Measurements from ENCODE around the gene TET2. TPM values are rescaled to one million over a fixed set of nuclear protein-coding genes. Genes with fewer than 3 reads are reported as not detected.

TET2 gene
- total RNA-seq, 2 donors from 2014 or later: 12.0 to 15.5 TPM

- Mint-ChIP-seq H3K27ac (no peak overlapping the region), H3K9me3 (no peaks in the 10 kb centered on the region), H3K4me3 (no peak overlapping the region), H3K4me1 (no peaks in the 10 kb centered on the region), H3K36me3 (ENCODE audit: low read depth) (peaks cover 4% of the 10 kb centered on the region), H3K27me3 (ENCODE audit: insufficient read depth) (no peaks in the 10 kb centered on the region)
- no peak for TF ChIP-seq CTCF (conservative IDR thresholded peaks at IDR 0.05)
- no peaks in the 10 kb centered on the region for H3K4me1 ChIP-seq (ENCODE audit: control insufficient read depth, insufficient read depth, low read length)
- no peaks in the 10 kb centered on the region for H3K27me3 ChIP-seq (ENCODE audit: control insufficient read depth, insufficient read depth, low read length, poor library complexity, severe bottlenecking)
- 94% methylated on average over 1 of the region's 1 CpG; no CpG with 5 or more reads in 1 of the 2 experiments for WGBS, 2 experiments (ENCODE audit: insufficient coverage in 1 of 2, insufficient read length in 1 of 2)
- no peak overlapping the region for H3K9ac ChIP-seq (ENCODE audit: extremely low read depth, low read length, poor library complexity, severe bottlenecking)
- H3K9me3 ChIP-seq (ENCODE audit: control insufficient read depth, low read length): no peaks in the 10 kb centered on the region
- no peak overlapping the region for H3K27ac ChIP-seq (ENCODE audit: low read depth, low read length)
- no peak overlapping the region for H3K4me3 ChIP-seq (ENCODE audit: low read length)
- DNase-seq: no peak
- peaks cover 9% of the 10 kb centered on the region for H3K36me3 ChIP-seq (ENCODE audit: control insufficient read depth, insufficient read depth, low read length)
These were observed 83.6 kb downstream of the TET2 start for GRCh38 chr4:105230287-105230686.

- no peaks in the 10 kb centered on the region for H3K4me1 ChIP-seq (ENCODE audit: control insufficient read depth, insufficient read depth, low read length)
- H3K9ac ChIP-seq (ENCODE audit: extremely low read depth, low read length, poor library complexity, severe bottlenecking): no peak overlapping the region
- H3K4me1 Mint-ChIP-seq: no peaks in the 10 kb centered on the region
- peaks cover 17% of the 10 kb centered on the region for H3K36me3 Mint-ChIP-seq (ENCODE audit: low read depth)
- no peaks in the 10 kb centered on the region for H3K27me3 ChIP-seq (ENCODE audit: control insufficient read depth, insufficient read depth, low read length, poor library complexity, severe bottlenecking)
- H3K27ac Mint-ChIP-seq: no peak overlapping the region
- H3K4me3 ChIP-seq (ENCODE audit: low read length): no peak overlapping the region
- H3K9me3 ChIP-seq (ENCODE audit: control insufficient read depth, low read length): no peaks in the 10 kb centered on the region
- 94% methylated on average over 4 of the region's 4 CpGs; no CpG with 5 or more reads in 1 of the 2 experiments for WGBS, 2 experiments (ENCODE audit: insufficient coverage in 1 of 2, insufficient read length in 1 of 2)
- no peak for TF ChIP-seq CTCF (conservative IDR thresholded peaks at IDR 0.05)
- no peaks in the 10 kb centered on the region for H3K27me3 Mint-ChIP-seq (ENCODE audit: insufficient read depth)
- H3K36me3 ChIP-seq (ENCODE audit: control insufficient read depth, insufficient read depth, low read length): peaks cover 16% of the 10 kb centered on the region
- no peak for DNase-seq
- no peak overlapping the region for H3K4me3 Mint-ChIP-seq
- H3K27ac ChIP-seq (ENCODE audit: low read depth, low read length): no peak overlapping the region
- H3K9me3 Mint-ChIP-seq: no peaks in the 10 kb centered on the region
These were observed 85.7 kb downstream of the TET2 start for GRCh38 chr4:105232374-105232773.

- Histone ChIP-seq H3K27me3 (ENCODE audit: control insufficient read depth, insufficient read depth, low read length, poor library complexity, severe bottlenecking) (no peaks in the 10 kb centered on the region), H3K27ac (ENCODE audit: low read depth, low read length) (no peak overlapping the region), H3K9ac (ENCODE audit: extremely low read depth, low read length, poor library complexity, severe bottlenecking) (no peak overlapping the region), H3K9me3 (ENCODE audit: control insufficient read depth, low read length) (no peaks in the 10 kb centered on the region), H3K36me3 (ENCODE audit: control insufficient read depth, insufficient read depth, low read length) (peaks cover 16% of the 10 kb centered on the region), H3K4me1 (ENCODE audit: control insufficient read depth, insufficient read depth, low read length) (no peaks in the 10 kb centered on the region), H3K4me3 (ENCODE audit: low read length) (no peak overlapping the region)
- Mint-ChIP-seq H3K27ac (no peak overlapping the region), H3K27me3 (ENCODE audit: insufficient read depth) (no peaks in the 10 kb centered on the region), H3K36me3 (ENCODE audit: low read depth) (peaks cover 17% of the 10 kb centered on the region), H3K4me1 (no peaks in the 10 kb centered on the region), H3K4me3 (no peak overlapping the region), H3K9me3 (no peaks in the 10 kb centered on the region)
- DNase-seq: no peak
- WGBS, 2 experiments (ENCODE audit: insufficient coverage in 1 of 2, insufficient read length in 1 of 2): 82 to 92% methylated on average over 2 to 4 of the region's 4 CpGs
- no peak for TF ChIP-seq CTCF (conservative IDR thresholded peaks at IDR 0.05)
These were observed 87.9 kb downstream of the TET2 start for GRCh38 chr4:105234582-105234981.

Data from endodermal cell (in vitro differentiated cells).